GM12878 (cell line): Measurements from ENCODE around the gene MCUB. TPM values are rescaled to one million over a fixed set of nuclear protein-coding genes. Genes with fewer than 3 reads are reported as not detected.

Experiments used
- BCL11A ChIP-seq: IDR thresholded peaks from 2 replicates; pipeline ENCODE4 v1.6.1; 2011; ENCODE audit warnings: low read depth, low read length
- BRCA1 ChIP-seq: IDR thresholded peaks from 2 replicates; pipeline ENCODE4 v1.6.1; 2011; ENCODE audit warnings: low read depth, low read length, improper control_type of control experiment
- CBFB ChIP-seq: IDR thresholded peaks from 2 replicates; pipeline ENCODE4 v1.6.1; 2016; ENCODE audit warnings: antibody characterized with exemption, low read depth
- FOXM1 ChIP-seq: IDR thresholded peaks from 2 replicates; pipeline ENCODE4 v1.6.1; 2012; ENCODE audit warnings: low read depth, mild to moderate bottlenecking, inconsistent platforms, low read length, moderate library complexity
- JUND ChIP-seq: IDR thresholded peaks from 2 replicates; pipeline ENCODE4 v1.6.1; 2012; ENCODE audit warnings: low read depth, mild to moderate bottlenecking, low read length, improper control_type of control experiment, moderate library complexity
- MEF2A ChIP-seq: IDR thresholded peaks from 2 replicates; pipeline ENCODE4 v1.6.1; 2011; ENCODE audit warnings: low read depth, mild to moderate bottlenecking, low read length, moderate library complexity; ENCODE audit not compliant: insufficient read depth
- NFXL1 ChIP-seq: fragments of 450-650 bp; IDR thresholded peaks from 2 replicates; pipeline ENCODE4 v1.6.1; 2017; ENCODE audit warnings: antibody characterized with exemption, mild to moderate bottlenecking, borderline replicate concordance
- PAX5 ChIP-seq: IDR thresholded peaks from 2 replicates; pipeline ENCODE4 v1.6.1; 2011; ENCODE audit warnings: low read depth, low read length, borderline replicate concordance
- REST ChIP-seq: IDR thresholded peaks from 2 replicates; pipeline ENCODE4 v1.6.1; 2012; ENCODE audit warnings: mild to moderate bottlenecking, low read depth, low read length
- SIX5 ChIP-seq: IDR thresholded peaks from 2 replicates; pipeline ENCODE4 v1.6.1; 2011; ENCODE audit warnings: mild to moderate bottlenecking, low read depth, low read length, moderate library complexity; ENCODE audit not compliant: severe bottlenecking
- SMAD5 ChIP-seq: IDR thresholded peaks from 2 replicates; pipeline ENCODE4 v1.6.1; 2016; ENCODE audit warnings: antibody characterized with exemption, low read depth
- SREBF1 ChIP-seq: IDR thresholded peaks from 2 replicates; pipeline ENCODE4 v1.6.1; 2012; ENCODE audit warnings: mild to moderate bottlenecking, low read length
- YY1 ChIP-seq: IDR thresholded peaks from 2 replicates; pipeline ENCODE4 v1.6.1; 2011; ENCODE audit warnings: low read depth, mild to moderate bottlenecking, low read length
- ZBED1 ChIP-seq: IDR thresholded peaks from 2 replicates; pipeline ENCODE4 v1.6.1; 2016; ENCODE audit warnings: borderline replicate concordance
- ZNF217 ChIP-seq: fragments of 450-650 bp; IDR thresholded peaks from 2 replicates; pipeline ENCODE4 v1.6.1; 2017; ENCODE audit warnings: antibody characterized with exemption, mild to moderate bottlenecking
- ZNF622 ChIP-seq: fragments of 450-650 bp; IDR thresholded peaks from 2 replicates; pipeline ENCODE4 v1.6.1; 2017; ENCODE audit warnings: mild to moderate bottlenecking, inconsistent platforms
- polyA plus RNA-seq, 11 experiments: library from polyadenylated mRNA; depleted of rRNA in 4 of 11; unstranded in 6 of 11; stranded (reverse) in 5 of 11; fragments of >200 nt; fragmentation: Nextera tagmentation in 4 of 11; fragmentation: Illumina TruSeq in 1 of 11; extraction: Ambion mirVana in 4 of 11; extraction: Trizol in 1 of 11; gene quantifications; 1 replicate in 1 of 11; 2 replicates in 10 of 11; pipeline versions ENCODE4 v1.2.1 to v1.2.3, GENCODE V29; 2011 to 2016; ENCODE audit warnings: inconsistent platforms in 2 of 11, missing spikeins in 2 of 11, low read depth in 1 of 11
- total RNA-seq, 4 experiments: library from RNA; depleted of rRNA in 3 of 4; stranded (reverse); fragments of >200 nt in 3 of 4; fragmentation: Illumina TruSeq in 1 of 4; extraction: Trizol in 1 of 4; gene quantifications; 2 replicates each; pipeline versions ENCODE4 v1.2.1 to v1.2.3, GENCODE V29; 2013 to 2021
- TF ChIP-seq, protein P1 (sequence below): fragments of 450-650 bp; IDR thresholded peaks from 2 replicates; pipeline ENCODE4 v1.6.1; 2016; ENCODE audit warnings: mild to moderate bottlenecking, moderate library complexity, borderline replicate concordance
- TF ChIP-seq, protein P2 (sequence below): fragments of 450-650 bp; IDR thresholded peaks from 2 replicates; pipeline ENCODE4 v1.6.1; 2016; ENCODE audit warnings: mild to moderate bottlenecking
- TF ChIP-seq, protein P3 (sequence below): IDR thresholded peaks from 2 replicates; pipeline ENCODE4 v1.6.1; 2011; ENCODE audit warnings: borderline replicate concordance, low read depth, mild to moderate bottlenecking, moderate library complexity, low read length; ENCODE audit not compliant: insufficient read depth, poor library complexity, severe bottlenecking

The MCUB gene
- total and polyA plus RNA-seq, 10 of the 15 experiments (the other 5 are each of a cell fraction or from before 2014, with no cell fraction given), result 4.7 to 63.7 (median 39.4) TPM

DNA sequence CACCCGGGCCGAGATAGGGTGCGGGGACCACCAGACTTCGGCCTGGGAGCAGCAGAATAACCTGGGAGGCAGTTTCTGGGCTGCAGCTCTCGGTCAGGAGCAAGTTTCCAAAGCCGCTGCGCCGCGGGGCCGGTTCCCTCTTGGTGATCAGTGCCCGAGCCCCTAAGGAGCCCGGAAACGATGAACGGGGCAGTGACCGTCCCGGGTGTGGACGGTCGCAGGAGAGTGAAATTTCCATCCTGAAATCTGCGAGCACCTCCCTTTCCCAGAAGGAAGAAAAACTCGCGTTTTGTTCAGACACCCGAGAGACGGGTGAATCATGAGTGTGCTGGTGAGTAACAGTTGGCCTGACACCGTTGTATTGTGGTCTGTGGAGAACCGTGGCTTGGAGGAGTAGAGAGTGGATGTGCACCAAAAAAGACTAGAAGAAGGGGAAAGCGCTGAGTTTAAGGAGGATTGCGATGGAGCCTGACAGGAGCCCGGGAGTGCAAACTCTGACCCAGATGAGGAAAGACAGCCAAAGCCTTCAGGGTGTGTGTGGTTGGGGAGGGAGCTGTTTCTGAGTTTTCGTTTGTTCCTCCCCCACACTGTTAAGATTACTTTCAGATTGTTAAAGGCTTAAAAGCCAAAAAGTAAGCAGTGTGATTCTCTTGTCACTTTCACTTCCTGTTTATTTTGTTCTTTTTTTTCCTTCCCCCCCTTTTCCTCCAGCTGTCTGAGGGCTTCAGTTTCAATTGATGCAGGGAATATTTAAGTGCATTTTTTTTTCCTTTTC is 828 bp downstream of the MCUB start (continued):
- TF ChIP-seq REST (no peak), SIX5 (no peak), JUND (no peak), CBFB (no peak), BRCA1 (no peak), BCL11A (peak; percentile 72; the same call in 1 of the 2 replicates), ZNF622 (no peak), SMAD5 (no peak), ZBED1 (peak; percentile 65; the same call in 1 of the 2 replicates), ZNF217 (0 out of 2 replicates have a peak, but pooled peaks have one; percentile 35), SREBF1 (no peak), NFXL1 (no peak), YY1 (no peak), PAX5 (peak; percentile 66; the same call in 1 of the 2 replicates), FOXM1 (peak; percentile 80), MEF2A (peak; percentile 69)
- TF ChIP-seq, protein P1, sequence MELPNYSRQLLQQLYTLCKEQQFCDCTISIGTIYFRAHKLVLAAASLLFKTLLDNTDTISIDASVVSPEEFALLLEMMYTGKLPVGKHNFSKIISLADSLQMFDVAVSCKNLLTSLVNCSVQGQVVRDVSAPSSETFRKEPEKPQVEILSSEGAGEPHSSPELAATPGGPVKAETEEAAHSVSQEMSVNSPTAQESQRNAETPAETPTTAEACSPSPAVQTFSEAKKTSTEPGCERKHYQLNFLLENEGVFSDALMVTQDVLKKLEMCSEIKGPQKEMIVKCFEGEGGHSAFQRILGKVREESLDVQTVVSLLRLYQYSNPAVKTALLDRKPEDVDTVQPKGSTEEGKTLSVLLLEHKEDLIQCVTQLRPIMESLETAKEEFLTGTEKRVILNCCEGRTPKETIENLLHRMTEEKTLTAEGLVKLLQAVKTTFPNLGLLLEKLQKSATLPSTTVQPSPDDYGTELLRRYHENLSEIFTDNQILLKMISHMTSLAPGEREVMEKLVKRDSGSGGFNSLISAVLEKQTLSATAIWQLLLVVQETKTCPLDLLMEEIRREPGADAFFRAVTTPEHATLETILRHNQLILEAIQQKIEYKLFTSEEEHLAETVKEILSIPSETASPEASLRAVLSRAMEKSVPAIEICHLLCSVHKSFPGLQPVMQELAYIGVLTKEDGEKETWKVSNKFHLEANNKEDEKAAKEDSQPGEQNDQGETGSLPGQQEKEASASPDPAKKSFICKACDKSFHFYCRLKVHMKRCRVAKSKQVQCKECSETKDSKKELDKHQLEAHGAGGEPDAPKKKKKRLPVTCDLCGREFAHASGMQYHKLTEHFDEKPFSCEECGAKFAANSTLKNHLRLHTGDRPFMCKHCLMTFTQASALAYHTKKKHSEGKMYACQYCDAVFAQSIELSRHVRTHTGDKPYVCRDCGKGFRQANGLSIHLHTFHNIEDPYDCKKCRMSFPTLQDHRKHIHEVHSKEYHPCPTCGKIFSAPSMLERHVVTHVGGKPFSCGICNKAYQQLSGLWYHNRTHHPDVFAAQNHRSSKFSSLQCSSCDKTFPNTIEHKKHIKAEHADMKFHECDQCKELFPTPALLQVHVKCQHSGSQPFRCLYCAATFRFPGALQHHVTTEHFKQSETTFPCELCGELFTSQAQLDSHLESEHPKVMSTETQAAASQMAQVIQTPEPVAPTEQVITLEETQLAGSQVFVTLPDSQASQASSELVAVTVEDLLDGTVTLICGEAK, result no peak; the same call in 1 of the 2 replicates
- TF ChIP-seq, protein P2, sequence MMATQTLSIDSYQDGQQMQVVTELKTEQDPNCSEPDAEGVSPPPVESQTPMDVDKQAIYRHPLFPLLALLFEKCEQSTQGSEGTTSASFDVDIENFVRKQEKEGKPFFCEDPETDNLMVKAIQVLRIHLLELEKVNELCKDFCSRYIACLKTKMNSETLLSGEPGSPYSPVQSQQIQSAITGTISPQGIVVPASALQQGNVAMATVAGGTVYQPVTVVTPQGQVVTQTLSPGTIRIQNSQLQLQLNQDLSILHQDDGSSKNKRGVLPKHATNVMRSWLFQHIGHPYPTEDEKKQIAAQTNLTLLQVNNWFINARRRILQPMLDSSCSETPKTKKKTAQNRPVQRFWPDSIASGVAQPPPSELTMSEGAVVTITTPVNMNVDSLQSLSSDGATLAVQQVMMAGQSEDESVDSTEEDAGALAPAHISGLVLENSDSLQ, result peak; percentile 45; the same call in 1 of the 2 replicates
- TF ChIP-seq, protein P3, sequence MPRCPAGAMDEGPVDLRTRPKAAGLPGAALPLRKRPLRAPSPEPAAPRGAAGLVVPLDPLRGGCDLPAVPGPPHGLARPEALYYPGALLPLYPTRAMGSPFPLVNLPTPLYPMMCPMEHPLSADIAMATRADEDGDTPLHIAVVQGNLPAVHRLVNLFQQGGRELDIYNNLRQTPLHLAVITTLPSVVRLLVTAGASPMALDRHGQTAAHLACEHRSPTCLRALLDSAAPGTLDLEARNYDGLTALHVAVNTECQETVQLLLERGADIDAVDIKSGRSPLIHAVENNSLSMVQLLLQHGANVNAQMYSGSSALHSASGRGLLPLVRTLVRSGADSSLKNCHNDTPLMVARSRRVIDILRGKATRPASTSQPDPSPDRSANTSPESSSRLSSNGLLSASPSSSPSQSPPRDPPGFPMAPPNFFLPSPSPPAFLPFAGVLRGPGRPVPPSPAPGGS, result no peak
